DMS153 treated with DMSO at 0.1 percent for 48 hours (cell line): ENCODE data around the gene CPEB3.

ENCODE experiments used
- DNase-seq: peaks from one replicate; lab custom pipeline; 2025; ENCODE audit not compliant: unreplicated experiment; lab: John Stamatoyannopoulos, UW

Gene CPEB3

GRCh38 chr10:92268748-92269147, 22.1 kb downstream of the CPEB3 start:
- DNase-seq = no peak

GRCh38 chr10:92267343-92267742, 23.5 kb downstream of the CPEB3 start:
- no peak for DNase-seq

GRCh38 chr10:92265687-92266258, 25.1 kb downstream of the CPEB3 start:
- DNase-seq = no peak

GRCh38 chr10:92264249-92264648, 26.6 kb downstream of the CPEB3 start:
- DNase-seq = no peak

GRCh38 chr10:92263396-92263795, 27.5 kb downstream of the CPEB3 start:
- no peak for DNase-seq

- no peak for DNase-seq
Measured at GRCh38 chr10:92248566-92248965, 42.3 kb downstream of the CPEB3 start.

- DNase-seq = no peak
Measured at GRCh38 chr10:92244796-92245195, 46.1 kb downstream of the CPEB3 start.

- DNase-seq = peak; percentile 80
Measured at GRCh38 chr10:92242910-92243671, 47.8 kb downstream of the CPEB3 start.

GRCh38 chr10:92242380-92242779, 48.5 kb downstream of the CPEB3 start:
- no peak for DNase-seq

- no peak for DNase-seq
Measured at GRCh38 chr10:92241501-92241900, 49.4 kb downstream of the CPEB3 start.

- no peak for DNase-seq
Measured at GRCh38 chr10:92241158-92241500, 49.7 kb downstream of the CPEB3 start.

- DNase-seq = peak; percentile 59
Measured at GRCh38 chr10:92240289-92241157, 50.4 kb downstream of the CPEB3 start.

- no peak for DNase-seq
Measured at GRCh38 chr10:92239600-92240288, 51.1 kb downstream of the CPEB3 start.

GRCh38 chr10:92239151-92239599, 51.7 kb downstream of the CPEB3 start:
- no peak for DNase-seq

GRCh38 chr10:92238586-92239098, 52.2 kb downstream of the CPEB3 start:
- no peak for DNase-seq

GRCh38 chr10:92238054-92238585, 52.8 kb downstream of the CPEB3 start:
- no peak for DNase-seq

GRCh38 chr10:92231196-92231595, 59.7 kb downstream of the CPEB3 start:
- DNase-seq = no peak

GRCh38 chr10:92222603-92223262, 68.1 kb downstream of the CPEB3 start:
- DNase-seq = no peak

GRCh38 chr10:92219559-92219958, 71.3 kb downstream of the CPEB3 start:
- no peak for DNase-seq

- DNase-seq = no peak
Measured at GRCh38 chr10:92218569-92218968, 72.3 kb downstream of the CPEB3 start.
